ENCODE measurements around the gene COL6A2. TPM values are rescaled to one million over a fixed set of nuclear protein-coding genes. Genes with fewer than 3 reads are reported as not detected.
"Not testable (repeated sequence)": the region's sequence is repeated elsewhere in the genome, so short reads cannot be mapped to it uniquely, and the experiment has no call there.

The COL6A2 gene
- total RNA-seq, 1 donor from 2014 or later = 18.5 TPM

DNA sequence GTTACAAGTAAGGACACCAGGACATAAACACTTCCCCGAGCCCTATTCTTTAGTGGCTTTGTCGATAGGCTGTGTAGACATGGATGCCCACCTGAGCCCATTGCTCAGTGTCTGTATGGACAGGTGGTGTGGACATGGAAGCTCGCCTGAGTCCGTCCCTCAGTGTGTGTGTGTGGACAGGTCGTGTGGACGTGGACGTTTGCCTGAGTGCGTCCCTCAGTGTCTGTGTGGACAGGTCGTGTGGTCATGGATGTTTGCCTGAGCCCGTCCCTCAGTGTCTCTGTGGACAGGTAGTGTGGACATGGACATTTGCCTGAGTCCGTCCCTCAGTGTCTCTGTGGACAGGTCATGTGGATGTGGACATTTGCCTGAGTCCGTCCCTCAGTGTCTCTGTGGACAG, 38.7 kb upstream of the COL6A2 start:
- H3K4me3 Mint-ChIP-seq = no peak overlapping the region

DNA sequence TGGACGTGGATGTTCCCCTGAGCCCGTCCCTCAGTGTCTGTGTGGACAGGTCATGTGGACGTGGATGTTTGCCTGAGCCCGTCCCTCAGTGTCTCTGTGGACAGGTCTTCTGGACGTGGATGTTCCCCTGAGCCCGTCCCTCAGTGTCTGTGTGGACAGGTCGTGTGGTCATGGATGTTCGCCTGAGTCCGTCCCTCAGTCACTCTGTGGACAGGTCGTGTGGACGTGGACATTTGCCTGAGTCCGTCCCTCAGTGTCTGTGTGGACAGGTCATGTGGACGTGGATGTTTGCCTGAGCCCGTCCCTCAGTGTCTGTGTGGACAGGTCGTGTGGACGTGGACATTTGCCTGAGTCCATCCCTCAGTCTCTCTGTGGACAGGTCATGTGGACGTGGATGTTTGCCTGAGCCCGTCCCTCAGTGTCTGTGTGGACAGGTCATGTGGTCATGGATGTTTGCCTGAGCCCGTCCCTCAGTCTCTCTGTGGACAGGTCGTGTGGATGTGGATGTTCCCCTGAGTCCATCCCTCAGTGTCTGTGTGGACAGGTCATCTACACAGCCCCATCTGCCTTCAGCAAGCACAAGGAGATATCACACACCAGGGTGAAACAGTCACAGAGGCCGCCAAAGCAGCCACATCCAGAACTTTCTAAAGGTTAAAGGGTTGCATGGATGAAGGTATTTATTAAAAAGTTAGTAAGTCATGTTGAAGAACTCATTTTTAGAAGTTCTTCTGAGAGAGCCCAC, 38.0 kb upstream of the COL6A2 start:
- H3K4me3 Mint-ChIP-seq; H3K27me3 Mint-ChIP-seq (ENCODE audit: low read depth); H3K36me3 Mint-ChIP-seq (ENCODE audit: low read depth); DNase-seq (ENCODE audit: low read depth, low spot score); H3K27ac Mint-ChIP-seq (ENCODE audit: unreplicated experiment): not testable (repeated sequence)
- H3K4me1 Mint-ChIP-seq = peaks cover 13% of the 10 kb centered on the region
- H3K9me3 Mint-ChIP-seq = peaks cover 14% of the 10 kb centered on the region

More for the DNA sequence above, 38.7 kb upstream of the COL6A2 start:
- H3K27ac Mint-ChIP-seq (ENCODE audit: unreplicated experiment) = no peak overlapping the region
- peaks cover 8% of the 10 kb centered on the region for H3K36me3 Mint-ChIP-seq (ENCODE audit: low read depth)
- H3K4me1 Mint-ChIP-seq = peaks cover 16% of the 10 kb centered on the region
- H3K9me3 Mint-ChIP-seq = peaks cover 14% of the 10 kb centered on the region
- H3K27me3 Mint-ChIP-seq (ENCODE audit: low read depth) = no peaks in the 10 kb centered on the region
- TF ChIP-seq CTCF (conservative IDR thresholded peaks at IDR 0.05) = no peak
- no peak for DNase-seq (ENCODE audit: low read depth, low spot score)

GRCh38 chr21:46060596-46061061, 37.3 kb upstream of the COL6A2 start:
- Mint-ChIP-seq H3K27ac (ENCODE audit: unreplicated experiment) (no peak overlapping the region), H3K36me3 (ENCODE audit: low read depth) (peaks cover 8% of the 10 kb centered on the region), H3K4me3 (no peak overlapping the region), H3K27me3 (ENCODE audit: low read depth) (no peaks in the 10 kb centered on the region), H3K4me1 (peaks cover 15% of the 10 kb centered on the region), H3K9me3 (peaks cover 14% of the 10 kb centered on the region)
- TF ChIP-seq CTCF (conservative IDR thresholded peaks at IDR 0.05) = no peak
- no peak for DNase-seq (ENCODE audit: low read depth, low spot score)

- H3K4me1 Mint-ChIP-seq = peaks cover 17% of the 10 kb centered on the region
- no peak for DNase-seq (ENCODE audit: low read depth, low spot score)
- peaks cover 14% of the 10 kb centered on the region for H3K9me3 Mint-ChIP-seq
- no peaks in the 10 kb centered on the region for H3K27me3 Mint-ChIP-seq (ENCODE audit: low read depth)
- no peak overlapping the region for H3K4me3 Mint-ChIP-seq
- TF ChIP-seq CTCF (conservative IDR thresholded peaks at IDR 0.05) = no peak
- H3K27ac Mint-ChIP-seq (ENCODE audit: unreplicated experiment) = no peak overlapping the region
- H3K36me3 Mint-ChIP-seq (ENCODE audit: low read depth) = peaks cover 8% of the 10 kb centered on the region
These were observed 36.8 kb upstream of the COL6A2 start for GRCh38 chr21:46061063-46061462.

GRCh38 chr21:46061518-46061917, 36.4 kb upstream of the COL6A2 start:
- Mint-ChIP-seq H3K27ac (ENCODE audit: unreplicated experiment) (no peak overlapping the region), H3K9me3 (peaks cover 14% of the 10 kb centered on the region), H3K4me1 (peaks cover 17% of the 10 kb centered on the region), H3K36me3 (ENCODE audit: low read depth) (peaks cover 8% of the 10 kb centered on the region), H3K27me3 (ENCODE audit: low read depth) (no peaks in the 10 kb centered on the region), H3K4me3 (no peak overlapping the region)
- no peak for TF ChIP-seq CTCF (conservative IDR thresholded peaks at IDR 0.05)
- DNase-seq (ENCODE audit: low read depth, low spot score) = no peak

GRCh38 chr21:46061950-46062349, 36.0 kb upstream of the COL6A2 start:
- no peak for DNase-seq (ENCODE audit: low read depth, low spot score)
- peaks cover 14% of the 10 kb centered on the region for H3K9me3 Mint-ChIP-seq
- no peak overlapping the region for H3K27ac Mint-ChIP-seq (ENCODE audit: unreplicated experiment)
- no peaks in the 10 kb centered on the region for H3K27me3 Mint-ChIP-seq (ENCODE audit: low read depth)
- no peak overlapping the region for H3K4me3 Mint-ChIP-seq
- TF ChIP-seq CTCF (conservative IDR thresholded peaks at IDR 0.05) = no peak
- H3K4me1 Mint-ChIP-seq = peaks cover 17% of the 10 kb centered on the region
- H3K36me3 Mint-ChIP-seq (ENCODE audit: low read depth) = peaks cover 8% of the 10 kb centered on the region

Measured in neural crest cell (in vitro differentiated cells).